Mesodermal cell (in vitro differentiated cells): ENCODE data around the gene ERVMER34-1. TPM values are rescaled to one million over a fixed set of nuclear protein-coding genes. Genes with fewer than 3 reads are reported as not detected.

Experiments used
- H3K27ac ChIP-seq: 2 replicates; pipeline ENCODE4 v1.7.0; 2013; ENCODE audit warnings: mild to moderate bottlenecking, low read depth, low read length, moderate library complexity; ENCODE audit not compliant: severe bottlenecking
- H3K36me3 ChIP-seq: 2 replicates; pipeline ENCODE4 v1.7.1; 2013; ENCODE audit warnings: mild to moderate bottlenecking, low read length, moderate library complexity; ENCODE audit not compliant: control insufficient read depth, insufficient read depth
- H3K4me1 ChIP-seq: one replicate; pipeline ENCODE4 v1.7.1; 2013; ENCODE audit warnings: mild to moderate bottlenecking, low read length; ENCODE audit not compliant: insufficient read depth, control insufficient read depth, poor library complexity, severe bottlenecking
- H3K4me3 ChIP-seq: 2 replicates; pipeline ENCODE4 v1.7.0; 2013; ENCODE audit warnings: low read length, control low read depth, mild to moderate bottlenecking; ENCODE audit not compliant: insufficient read depth, poor library complexity, severe bottlenecking; ENCODE audit errors: extremely low read depth
- H3K9me3 ChIP-seq: 2 replicates; pipeline ENCODE4 v1.7.1; 2013; ENCODE audit warnings: mild to moderate bottlenecking, low read length, moderate library complexity; ENCODE audit not compliant: control insufficient read depth
- WGBS, 2 experiments: methylation state at CpG; one replicate each; pipeline ENCODE4 v1.1.5; 2013; ENCODE audit warnings: missing lambda C conversion rate in 2 of 2; ENCODE audit not compliant: insufficient coverage in 2 of 2; 5-methylcytosine and 5-hydroxymethylcytosine counted together
- polyA plus RNA-seq, 2 experiments: library from polyadenylated mRNA; stranded (reverse); fragments of 50-300 nt; gene quantifications; one replicate each; pipeline ENCODE4 v1.2.3, GENCODE V29; 2013

ERVMER34-1 gene, protein sequence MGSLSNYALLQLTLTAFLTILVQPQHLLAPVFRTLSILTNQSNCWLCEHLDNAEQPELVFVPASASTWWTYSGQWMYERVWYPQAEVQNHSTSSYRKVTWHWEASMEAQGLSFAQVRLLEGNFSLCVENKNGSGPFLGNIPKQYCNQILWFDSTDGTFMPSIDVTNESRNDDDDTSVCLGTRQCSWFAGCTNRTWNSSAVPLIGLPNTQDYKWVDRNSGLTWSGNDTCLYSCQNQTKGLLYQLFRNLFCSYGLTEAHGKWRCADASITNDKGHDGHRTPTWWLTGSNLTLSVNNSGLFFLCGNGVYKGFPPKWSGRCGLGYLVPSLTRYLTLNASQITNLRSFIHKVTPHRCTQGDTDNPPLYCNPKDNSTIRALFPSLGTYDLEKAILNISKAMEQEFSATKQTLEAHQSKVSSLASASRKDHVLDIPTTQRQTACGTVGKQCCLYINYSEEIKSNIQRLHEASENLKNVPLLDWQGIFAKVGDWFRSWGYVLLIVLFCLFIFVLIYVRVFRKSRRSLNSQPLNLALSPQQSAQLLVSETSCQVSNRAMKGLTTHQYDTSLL
- polyA plus RNA-seq (2013, experiment 1 of 2), result 0.81 TPM
- polyA plus RNA-seq (2013, experiment 2 of 2), result 1.1 TPM

DNA sequence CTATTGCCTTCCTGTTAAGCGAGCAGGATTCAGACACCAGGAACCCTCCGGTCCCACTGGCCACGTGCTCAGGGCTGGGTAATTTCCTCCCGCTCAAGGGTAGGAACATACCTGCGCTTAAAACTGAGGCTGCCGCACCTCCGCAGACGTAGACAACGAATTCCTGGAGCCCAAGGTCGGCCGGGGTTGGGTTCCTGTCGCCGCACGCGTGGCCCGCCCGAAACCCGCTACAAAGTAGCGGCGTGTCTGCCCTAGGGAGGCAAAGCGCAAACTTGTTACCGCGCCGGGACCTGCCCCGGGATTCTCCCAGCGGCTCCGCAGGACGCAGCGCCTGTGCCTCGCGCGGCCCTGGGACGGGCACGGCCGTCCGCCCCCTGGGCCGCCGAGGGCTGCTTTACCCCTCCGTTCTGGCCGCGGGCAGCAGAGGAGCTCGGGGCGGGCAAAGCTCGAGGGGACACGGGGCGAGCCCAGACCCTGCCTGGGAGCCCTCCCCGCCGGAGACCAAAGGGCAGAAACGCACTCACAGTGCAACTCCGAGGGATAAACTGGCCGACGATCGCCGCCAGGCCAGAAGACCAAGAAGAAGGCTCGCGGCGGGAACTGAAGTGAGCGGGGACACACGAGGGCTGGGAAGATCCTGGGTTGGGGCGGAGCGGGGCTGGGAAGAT lies at the start of gene ERVMER34-1:
Gene ERVMER34-1, minus strand, starts transcription at position 607 of the 668 bp plus-strand sequence. CDS start 5,905 bp downstream, outside the sequence.
- no peaks in the 10 kb centered on the region for H3K4me1 ChIP-seq
- H3K36me3 ChIP-seq, result no peaks in the 10 kb centered on the region
- H3K9me3 ChIP-seq, result no peaks in the 10 kb centered on the region
- 8 to 9% methylated on average over 51 to 61 of the region's 61 CpGs for WGBS, 2 experiments
- H3K4me3 ChIP-seq, result peak within 1 kb of the TSS; percentile 42
- H3K27ac ChIP-seq, result no peak within 1 kb of the TSS

DNA sequence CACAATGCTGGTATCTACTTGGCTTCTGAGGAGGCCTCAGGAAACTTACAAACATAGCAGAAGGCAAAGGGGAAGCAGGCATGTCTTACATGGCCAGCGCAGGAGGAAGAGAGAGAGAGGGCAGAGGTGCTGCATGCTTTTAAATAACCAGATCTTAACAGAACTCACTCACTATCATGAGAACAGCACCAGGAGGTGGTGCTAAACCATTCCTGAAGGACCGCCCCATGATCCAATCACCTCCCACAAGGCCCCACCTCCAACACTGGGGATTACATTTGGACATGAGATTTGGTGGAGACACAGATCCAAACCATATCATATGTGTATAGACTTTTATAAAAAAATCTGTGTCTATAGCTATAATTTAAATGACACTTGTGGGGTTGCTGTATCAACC lies 48.6 kb upstream of the ERVMER34-1 start:
- no peak overlapping the region for H3K27ac ChIP-seq
- H3K4me3 ChIP-seq, result no peak overlapping the region
- H3K9me3 ChIP-seq, result no peaks in the 10 kb centered on the region
- no peaks in the 10 kb centered on the region for H3K4me1 ChIP-seq
- H3K36me3 ChIP-seq, result no peaks in the 10 kb centered on the region
- WGBS, 2 experiments, result no CpG with 5 or more reads among the region's 2 CpGs

DNA sequence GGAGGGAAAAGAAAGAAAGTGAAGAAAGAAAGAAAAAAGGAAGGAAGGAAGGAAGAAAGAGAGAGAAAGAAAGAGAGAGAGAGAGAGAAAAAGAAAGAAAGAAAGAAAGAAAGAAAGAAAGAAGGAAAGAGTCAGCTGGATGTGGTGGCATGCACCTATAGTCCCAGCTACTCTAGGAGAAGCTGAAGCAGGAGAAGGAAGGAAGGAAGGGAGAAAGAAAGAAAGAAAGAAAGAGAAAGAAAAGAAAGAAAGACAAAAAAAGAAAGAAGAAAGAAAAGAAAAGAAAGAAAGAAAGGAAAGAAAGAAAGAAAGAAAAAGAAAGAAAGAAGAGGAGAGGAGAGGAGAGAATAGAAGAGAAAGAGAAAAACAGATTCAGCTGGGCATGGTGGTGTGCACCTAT lies 44.3 kb upstream of the ERVMER34-1 start:
- no peak overlapping the region for H3K4me3 ChIP-seq
- no peaks in the 10 kb centered on the region for H3K4me1 ChIP-seq
- H3K36me3 ChIP-seq, result no peaks in the 10 kb centered on the region
- H3K9me3 ChIP-seq, result no peaks in the 10 kb centered on the region
- H3K27ac ChIP-seq, result no peak overlapping the region

DNA sequence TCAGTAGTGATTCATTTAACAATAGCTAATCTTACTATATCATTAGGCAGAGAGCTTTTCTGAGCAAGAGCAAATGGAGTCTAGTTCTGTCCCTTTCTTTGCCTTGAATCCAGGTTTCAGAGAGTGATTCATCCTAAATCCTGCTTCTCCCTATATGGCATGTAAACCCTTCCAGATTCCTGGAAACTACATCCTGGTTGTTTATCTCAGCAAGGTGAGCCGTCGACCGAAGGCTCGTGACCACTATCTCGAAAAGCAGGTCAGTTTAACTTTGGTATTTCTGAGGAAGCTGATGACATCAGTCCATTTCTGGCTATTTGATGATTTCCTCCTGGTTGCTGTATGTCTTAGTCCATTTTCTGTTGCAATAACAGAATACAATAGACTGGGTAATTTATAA lies 40.7 kb upstream of the ERVMER34-1 start:
- Histone ChIP-seq H3K36me3 (no peaks in the 10 kb centered on the region), H3K9me3 (no peaks in the 10 kb centered on the region), H3K4me3 (no peak overlapping the region), H3K4me1 (no peaks in the 10 kb centered on the region), H3K27ac (no peak overlapping the region)
- 91 to 98% methylated on average over 5 of the region's 5 CpGs for WGBS, 2 experiments

DNA sequence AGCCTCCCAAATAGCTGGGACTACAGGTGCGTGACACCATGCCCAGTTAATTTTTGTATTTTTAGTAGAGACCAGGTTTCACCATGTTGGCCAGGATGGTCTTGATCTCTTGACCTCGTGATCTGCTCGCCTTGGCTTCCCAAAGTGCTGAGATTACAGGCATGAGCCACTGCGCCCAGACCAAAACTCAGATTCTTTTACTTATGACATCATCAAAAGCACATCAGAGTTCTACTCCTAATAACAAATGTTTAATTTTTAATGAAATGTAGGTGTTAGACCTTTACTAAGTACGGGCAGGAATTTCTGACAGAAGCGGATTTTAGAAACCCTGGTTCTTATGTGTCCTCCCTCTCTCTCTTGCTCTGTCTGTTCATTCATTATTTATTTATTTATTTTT lies 38.5 kb upstream of the ERVMER34-1 start:
- whole genome bisulfite sequencing, 2 experiments, result 100% methylated on average over 1 to 2 of the region's 6 CpGs
- Histone ChIP-seq H3K4me3 (no peak overlapping the region), H3K36me3 (no peaks in the 10 kb centered on the region), H3K27ac (no peak overlapping the region), H3K4me1 (no peaks in the 10 kb centered on the region), H3K9me3 (no peaks in the 10 kb centered on the region)

DNA sequence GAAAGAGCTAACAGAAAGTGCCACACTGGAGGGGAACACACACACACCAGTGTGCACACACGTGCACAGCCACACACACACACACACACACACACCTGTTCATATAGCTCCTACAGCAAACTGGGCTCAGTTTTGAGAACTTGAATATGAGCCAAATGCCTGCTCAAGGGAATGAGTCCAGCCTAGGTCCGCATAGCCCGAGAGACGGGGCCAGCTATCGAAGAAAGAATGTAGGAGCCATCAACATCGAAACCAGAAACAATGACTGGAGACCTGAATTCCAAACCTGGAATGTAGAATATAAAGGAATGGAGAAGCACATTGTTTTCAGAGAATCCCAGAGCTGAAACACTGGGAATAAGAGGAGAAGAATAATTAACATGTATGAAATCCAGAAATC lies 37.6 kb upstream of the ERVMER34-1 start:
- H3K27ac ChIP-seq, result no peak overlapping the region
- H3K4me1 ChIP-seq, result no peaks in the 10 kb centered on the region
- 90 to 96% methylated on average over 5 of the region's 6 CpGs for WGBS, 2 experiments
- H3K9me3 ChIP-seq, result no peaks in the 10 kb centered on the region
- no peak overlapping the region for H3K4me3 ChIP-seq
- no peaks in the 10 kb centered on the region for H3K36me3 ChIP-seq

DNA sequence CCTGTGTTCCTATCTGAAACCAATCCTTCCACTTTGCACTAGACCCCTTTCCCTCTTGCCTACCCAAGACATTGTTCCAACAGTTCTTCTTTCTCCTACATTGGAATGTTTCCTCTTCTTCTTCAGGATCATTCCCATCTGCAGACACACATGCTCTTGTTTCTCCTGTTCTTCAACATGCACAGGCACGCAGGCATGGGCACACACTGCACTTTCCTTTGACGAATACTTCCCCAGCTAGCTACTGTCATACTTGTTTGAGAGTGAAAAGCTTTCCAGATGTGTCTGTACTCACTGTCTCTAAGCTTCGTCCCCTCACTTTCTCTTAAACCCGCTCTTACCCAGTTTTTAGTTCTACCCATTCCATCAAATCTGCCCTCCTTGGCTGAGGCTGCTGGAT lies 31.8 kb upstream of the ERVMER34-1 start:
- no peak overlapping the region for H3K27ac ChIP-seq
- no peak overlapping the region for H3K4me3 ChIP-seq
- WGBS, 2 experiments, result 87 to 93% methylated on average over 4 of the region's 4 CpGs
- no peaks in the 10 kb centered on the region for H3K4me1 ChIP-seq
- H3K9me3 ChIP-seq, result no peaks in the 10 kb centered on the region
- no peaks in the 10 kb centered on the region for H3K36me3 ChIP-seq

DNA sequence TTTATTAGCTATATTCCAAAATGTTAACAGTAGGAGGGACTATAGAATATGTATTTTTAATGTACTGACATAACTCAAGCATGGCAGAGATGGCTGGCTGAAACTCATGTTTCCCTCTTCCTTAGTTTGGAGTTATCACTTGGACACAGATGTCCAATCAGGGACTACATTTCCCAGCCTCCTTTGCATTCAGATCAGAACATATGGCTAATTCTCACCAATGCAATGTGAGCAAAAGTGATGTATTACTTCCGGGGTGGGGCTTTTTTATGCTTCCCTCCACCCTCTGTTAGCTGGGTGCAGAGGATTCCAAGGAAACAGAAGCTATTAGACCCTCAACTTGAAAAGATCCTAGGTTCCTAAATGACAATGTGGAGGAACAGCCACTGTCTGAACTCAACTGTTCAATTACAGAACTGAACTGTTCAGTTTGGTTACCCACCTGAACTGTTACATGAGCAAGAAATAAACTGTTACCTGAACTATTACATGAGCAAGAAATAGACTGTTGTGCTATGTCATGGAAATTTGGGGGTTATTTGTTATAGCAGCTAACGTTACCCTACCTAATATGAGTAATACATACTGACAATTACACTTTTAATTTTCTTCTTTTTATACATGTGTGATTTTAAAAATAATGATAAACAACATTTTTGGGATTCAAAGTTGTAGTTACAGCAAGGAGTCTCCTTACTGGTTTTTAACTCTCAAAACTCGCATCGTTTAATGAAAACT lies 29.6 kb upstream of the ERVMER34-1 start:
- Histone ChIP-seq H3K9me3 (no peaks in the 10 kb centered on the region), H3K27ac (no peak overlapping the region), H3K4me3 (no peak overlapping the region), H3K4me1 (no peaks in the 10 kb centered on the region), H3K36me3 (no peaks in the 10 kb centered on the region)
- 88% methylated on average over 1 of the region's 4 CpGs; no CpG with 5 or more reads in 1 of the 2 experiments for WGBS, 2 experiments

DNA sequence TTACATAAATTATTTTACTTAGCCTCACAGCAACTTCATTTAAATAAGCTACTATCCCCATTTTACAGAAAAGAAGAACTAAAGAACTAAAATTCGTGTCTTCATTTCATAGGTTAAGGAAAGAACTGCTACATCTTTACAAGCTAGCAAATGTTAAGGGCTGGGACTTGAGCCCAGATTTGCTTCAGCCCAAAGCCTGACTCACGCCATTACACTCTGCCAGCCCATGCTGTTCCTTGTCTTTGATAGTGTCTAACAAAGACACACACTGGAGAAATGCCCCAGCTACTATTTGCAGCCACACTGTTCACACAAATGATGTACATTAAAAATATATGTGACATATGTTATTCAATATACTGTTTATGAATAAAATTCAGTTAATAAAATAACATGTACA lies 29.0 kb upstream of the ERVMER34-1 start:
- 86 to 100% methylated on average over 1 of the region's 2 CpGs for WGBS, 2 experiments
- Histone ChIP-seq H3K27ac (no peak overlapping the region), H3K4me3 (no peak overlapping the region), H3K36me3 (no peaks in the 10 kb centered on the region), H3K9me3 (no peaks in the 10 kb centered on the region), H3K4me1 (no peaks in the 10 kb centered on the region)

DNA sequence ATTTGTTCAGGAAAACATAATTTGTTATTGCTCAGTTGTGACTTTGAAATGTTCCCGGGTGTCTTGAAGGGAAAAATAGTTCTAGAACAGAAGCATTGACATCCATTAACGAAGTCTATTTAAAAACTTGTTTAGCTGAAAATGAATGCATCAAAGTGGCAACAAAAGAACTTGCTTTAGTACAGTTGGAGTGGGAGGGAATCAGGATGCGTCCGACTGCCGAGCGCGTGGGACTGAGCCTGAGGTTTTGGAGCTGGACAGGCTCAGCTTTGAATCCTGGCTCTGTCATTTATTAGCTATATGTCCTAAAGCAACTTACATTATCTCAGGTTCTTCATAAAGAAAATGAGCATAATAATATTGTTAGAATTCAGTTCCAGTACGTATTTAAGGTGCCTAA lies 9.0 kb upstream of the ERVMER34-1 start:
- no peaks in the 10 kb centered on the region for H3K4me1 ChIP-seq
- 79 to 100% methylated on average over 2 to 4 of the region's 8 CpGs for WGBS, 2 experiments
- H3K27ac ChIP-seq, result no peak overlapping the region
- H3K4me3 ChIP-seq, result no peak overlapping the region
- H3K9me3 ChIP-seq, result no peaks in the 10 kb centered on the region
- H3K36me3 ChIP-seq, result no peaks in the 10 kb centered on the region
